Prostate gland (tissue), 2 donors: ENCODE results near the gene MAOA. TPM values are rescaled to one million over a fixed set of nuclear protein-coding genes. Genes with fewer than 3 reads are reported as not detected.

Experiments
- total RNA-seq, 2 donors: library from RNA; depleted of rRNA; stranded (reverse); fragments of >200 nt; gene quantifications; one replicate each; pipeline ENCODE4 v1.1.0, GENCODE V29; 2016

Gene MAOA
- total RNA-seq, 2 donors from 2014 or later, result 70.7 to 230 TPM

Other genes starting within 250 kb of the MAOA start
- gene MAOB, start 226.2 kb downstream of the MAOA start, total RNA-seq, result 10 to 100 TPM; 15.6 to 33.5 TPM